Measurements from ENCODE around the gene TCP11X2.
"Not testable (repeated sequence)": the region's sequence is repeated elsewhere in the genome, so short reads cannot be mapped to it uniquely, and the experiment has no call there.

Gene TCP11X2

GRCh38 chrX:102471762-102472220 lies at the start of gene TCP11X2:
TSS of gene TCP11X2 (minus strand) at chrX:102471812.
- DNase-seq (ENCODE audit: low read depth, low spot score), result not testable (repeated sequence)

GRCh38 chrX:102517326-102517725 lies 45.7 kb upstream of the TCP11X2 start:
- no peak for DNase-seq (ENCODE audit: low read depth, low spot score)

GRCh38 chrX:102515975-102516941 lies 44.6 kb upstream of the TCP11X2 start, which contains the start of gene TMSB15A:
TSS of gene TMSB15A (minus strand) at chrX:102516739.
- no peak for DNase-seq (ENCODE audit: low read depth, low spot score)

- no peak for DNase-seq (ENCODE audit: low read depth, low spot score)
Measured at GRCh38 chrX:102514536-102514935, 42.9 kb upstream of the TCP11X2 start.

- DNase-seq (ENCODE audit: low read depth, low spot score), result no peak
Measured at GRCh38 chrX:102498732-102499131, 27.1 kb upstream of the TCP11X2 start.

GRCh38 chrX:102491766-102492165 lies 20.2 kb upstream of the TCP11X2 start:
- no peak for DNase-seq (ENCODE audit: low read depth, low spot score)

- not testable (repeated sequence) for DNase-seq (ENCODE audit: low read depth, low spot score)
Measured at GRCh38 chrX:102478765-102479164, 7.2 kb upstream of the TCP11X2 start.

GRCh38 chrX:102470215-102470614 lies 1.4 kb downstream of the TCP11X2 start:
- DNase-seq (ENCODE audit: low read depth, low spot score), result not testable (repeated sequence)

GRCh38 chrX:102458615-102459014 lies 13.0 kb downstream of the TCP11X2 start:
- not testable (repeated sequence) for DNase-seq (ENCODE audit: low read depth, low spot score)

- not testable (repeated sequence) for DNase-seq (ENCODE audit: low read depth, low spot score)
Measured at GRCh38 chrX:102439908-102440307, 31.7 kb downstream of the TCP11X2 start, which contains the start of gene NXF2B. TSS of gene NXF2B (minus strand) at chrX:102440008. CDS start at chrX:102380036, 59,972 bp downstream.

GRCh38 chrX:102414493-102414892 lies 57.1 kb downstream of the TCP11X2 start:
- not testable (repeated sequence) for DNase-seq (ENCODE audit: low read depth, low spot score)

Data from brain pericyte (primary cell).